ENCODE results near the gene PTPRN2. TPM values are rescaled to one million over a fixed set of nuclear protein-coding genes. Genes with fewer than 3 reads are reported as not detected.

Gene PTPRN2
- total RNA-seq, 1 experiment from 2014 or later = 1.1 TPM

DNA sequence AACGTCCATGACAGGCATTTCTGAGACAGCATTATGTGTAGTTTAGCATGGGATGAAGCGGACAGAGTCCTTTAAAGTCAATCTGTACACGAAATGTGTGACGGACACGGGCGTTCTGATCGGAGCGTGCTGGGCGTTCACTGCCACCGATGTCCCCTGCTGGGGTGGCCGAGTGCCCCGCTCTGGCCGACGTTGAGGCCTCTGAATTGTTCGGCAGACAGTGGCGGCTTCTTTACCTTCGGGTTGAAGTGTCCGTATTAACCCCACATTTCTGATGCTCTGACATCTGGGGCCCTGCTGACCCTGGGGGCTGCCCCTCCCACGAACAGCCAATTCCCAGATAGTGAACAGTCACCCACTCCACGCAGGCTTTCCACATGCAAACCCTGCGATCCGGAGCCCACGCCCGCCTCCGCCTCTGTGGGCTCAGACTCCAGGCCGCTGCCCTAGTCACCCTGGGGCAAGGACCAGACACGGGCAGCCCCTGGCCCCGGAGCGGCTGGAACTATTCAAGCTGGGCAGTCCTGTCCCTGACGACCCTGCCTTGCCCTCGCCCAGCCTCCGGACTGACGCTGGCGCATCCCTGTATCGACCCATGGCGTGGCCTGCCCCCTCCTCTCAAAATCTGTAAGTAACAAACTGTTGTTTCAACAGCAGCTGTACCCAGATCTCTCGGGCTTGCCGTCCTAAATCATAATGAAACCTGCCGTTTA is 445.7 kb downstream of the PTPRN2 start:
- no peak for TF ChIP-seq POLR2AphosphoS5 (IDR thresholded peaks at IDR 0.05; ENCODE audit: low read depth, low read length)
- TF ChIP-seq REST (IDR thresholded peaks at IDR 0.05; ENCODE audit: insufficient read depth in 1 of 2, low read depth in 2 of 2, low read length in 1 of 2) = no peak
- TF ChIP-seq, protein P1, sequence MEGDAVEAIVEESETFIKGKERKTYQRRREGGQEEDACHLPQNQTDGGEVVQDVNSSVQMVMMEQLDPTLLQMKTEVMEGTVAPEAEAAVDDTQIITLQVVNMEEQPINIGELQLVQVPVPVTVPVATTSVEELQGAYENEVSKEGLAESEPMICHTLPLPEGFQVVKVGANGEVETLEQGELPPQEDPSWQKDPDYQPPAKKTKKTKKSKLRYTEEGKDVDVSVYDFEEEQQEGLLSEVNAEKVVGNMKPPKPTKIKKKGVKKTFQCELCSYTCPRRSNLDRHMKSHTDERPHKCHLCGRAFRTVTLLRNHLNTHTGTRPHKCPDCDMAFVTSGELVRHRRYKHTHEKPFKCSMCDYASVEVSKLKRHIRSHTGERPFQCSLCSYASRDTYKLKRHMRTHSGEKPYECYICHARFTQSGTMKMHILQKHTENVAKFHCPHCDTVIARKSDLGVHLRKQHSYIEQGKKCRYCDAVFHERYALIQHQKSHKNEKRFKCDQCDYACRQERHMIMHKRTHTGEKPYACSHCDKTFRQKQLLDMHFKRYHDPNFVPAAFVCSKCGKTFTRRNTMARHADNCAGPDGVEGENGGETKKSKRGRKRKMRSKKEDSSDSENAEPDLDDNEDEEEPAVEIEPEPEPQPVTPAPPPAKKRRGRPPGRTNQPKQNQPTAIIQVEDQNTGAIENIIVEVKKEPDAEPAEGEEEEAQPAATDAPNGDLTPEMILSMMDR (IDR thresholded peaks at IDR 0.05) = no peak
- TF ChIP-seq TCF7L2 (IDR thresholded peaks at IDR 0.05; ENCODE audit: low read depth, low read length) = no peak
- no peak for TF ChIP-seq SIN3A (IDR thresholded peaks at IDR 0.05; ENCODE audit: borderline replicate concordance, insufficient read depth, low read depth, low read length)
- H3K27ac ChIP-seq (ENCODE audit: low read length) = no peak overlapping the region
- no TSS peak for BruUV-seq (replicated peaks)
- no peaks in the 10 kb centered on the region for H3K36me3 ChIP-seq (ENCODE audit: control insufficient read depth, insufficient read depth, low read length)
- in situ Hi-C loops (cut with HindIII; ENCODE audit: low pct_unique_long_range_greater_than_20kb, low sequenced_read_pairs) = no loop called here
- no peaks in the 10 kb centered on the region; the same call in 1 of the 2 replicates for H3K27me3 ChIP-seq (ENCODE audit: control insufficient read depth, insufficient read depth, low read length)
- H3K4me3 ChIP-seq (ENCODE audit: low read depth in 2 of 2, low read length in 2 of 2) = no peak overlapping the region
- ChIA-PET CTCF (no interaction called here), POLR2A (no interaction called here)
- H3K9me3 ChIP-seq (ENCODE audit: control insufficient read depth, insufficient read depth, low read depth, low read length) = no peaks in the 10 kb centered on the region; the same call in 1 of the 2 replicates
- ATAC-seq (no peak), DNase-seq (ENCODE audit: low read depth, low spot score) (no peak)
- intact Hi-C loops (cut with micrococcal nuclease; ENCODE audit: unreplicated experiment) = no loop called here
- no peaks in the 10 kb centered on the region for H3K4me1 ChIP-seq (ENCODE audit: control insufficient read depth, insufficient read depth, low read length)

DNA sequence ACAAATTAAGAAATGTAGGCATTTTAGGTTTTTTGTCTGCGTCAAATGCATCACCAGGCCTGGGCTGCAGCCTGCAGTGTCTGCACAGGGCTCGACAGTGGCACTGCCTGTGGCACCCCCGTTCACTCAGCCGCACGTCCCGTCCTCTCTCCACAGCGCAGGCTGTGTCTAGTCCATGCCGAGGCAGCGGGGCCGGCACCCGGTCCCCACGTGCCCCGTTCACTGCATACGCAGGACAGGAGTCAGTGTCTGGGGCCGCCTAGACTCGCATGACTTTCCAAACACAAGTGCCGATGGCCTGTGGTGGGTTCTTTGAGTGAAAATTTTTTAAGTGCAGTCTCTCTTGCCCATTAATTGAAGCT is 446.4 kb downstream of the PTPRN2 start:
- no peak for ATAC-seq
- Histone ChIP-seq H3K4me1 (ENCODE audit: control insufficient read depth, insufficient read depth, low read length) (no peaks in the 10 kb centered on the region), H3K4me3 (ENCODE audit: low read depth in 2 of 2, low read length in 2 of 2) (no peak overlapping the region), H3K9me3 (ENCODE audit: control insufficient read depth, insufficient read depth, low read depth, low read length) (no peaks in the 10 kb centered on the region), H3K27ac (ENCODE audit: low read length) (no peak overlapping the region), H3K27me3 (ENCODE audit: control insufficient read depth, insufficient read depth, low read length) (no peaks in the 10 kb centered on the region; the same call in 1 of the 2 replicates), H3K36me3 (ENCODE audit: control insufficient read depth, insufficient read depth, low read length) (no peaks in the 10 kb centered on the region)
- ChIA-PET POLR2A (no interaction called here), CTCF (no interaction called here)
- TF ChIP-seq, protein P1 (IDR thresholded peaks at IDR 0.05) = no peak
- TF ChIP-seq TCF7L2 (IDR thresholded peaks at IDR 0.05; ENCODE audit: low read depth, low read length) (no peak), POLR2AphosphoS5 (IDR thresholded peaks at IDR 0.05; ENCODE audit: low read depth, low read length) (no peak), REST (IDR thresholded peaks at IDR 0.05; ENCODE audit: insufficient read depth in 1 of 2, low read depth in 2 of 2, low read length in 1 of 2) (no peak), SIN3A (IDR thresholded peaks at IDR 0.05; ENCODE audit: borderline replicate concordance, insufficient read depth, low read depth, low read length) (no peak)
- DNase-seq (ENCODE audit: low read depth, low spot score) = no peak
- intact Hi-C loops (cut with micrococcal nuclease; ENCODE audit: unreplicated experiment) = no loop called here
- in situ Hi-C loops (cut with HindIII; ENCODE audit: low pct_unique_long_range_greater_than_20kb, low sequenced_read_pairs) = no loop called here
- no TSS peak for BruUV-seq (replicated peaks)
